GM19463 (cell line): ENCODE results near the gene NXPE4.

Experiments
- ATAC-seq: cut with Tn5 transposase; IDR thresholded peaks from one replicate; pipeline ENCODE4 v1.9.1; 2021; ENCODE audit warnings: mild to moderate bottlenecking, moderate library complexity; ENCODE audit not compliant: unreplicated experiment

Gene NXPE4

GRCh38 chr11:114563077-114563476 lies 32.5 kb downstream of the NXPE4 start:
- no peak for ATAC-seq

- no peak for ATAC-seq
Observed at GRCh38 chr11:114562166-114562916, 33.2 kb downstream of the NXPE4 start.

GRCh38 chr11:114559425-114560310 lies 35.9 kb downstream of the NXPE4 start, which contains the start of gene NXPE1:
NXPE1 (minus strand) TSS chr11:114559881; CDS start chr11:114551201, 8,680 bp downstream.
- ATAC-seq, result no peak

GRCh38 chr11:114556135-114556534 lies 39.5 kb downstream of the NXPE4 start:
- ATAC-seq, result no peak

DNA sequence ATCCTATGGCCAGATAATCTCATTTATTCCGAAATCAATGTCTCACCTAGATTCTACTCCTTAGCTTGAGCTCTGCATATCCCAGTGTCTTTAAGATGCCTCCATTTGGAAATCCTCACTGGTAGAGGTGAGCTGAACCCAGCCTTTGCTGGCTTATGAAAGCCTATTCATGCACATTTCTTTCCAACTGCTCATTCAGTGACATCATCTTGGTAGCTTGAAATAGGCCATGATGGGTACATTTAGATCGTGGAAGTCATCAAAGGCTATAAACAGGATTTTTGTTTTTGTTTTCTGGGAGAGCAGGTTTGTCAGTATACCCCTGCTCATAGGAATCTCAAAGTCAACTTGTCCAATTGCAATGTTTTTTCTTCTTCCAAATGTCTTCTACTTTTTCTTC lies 41.9 kb downstream of the NXPE4 start:
- ATAC-seq, result no peak

DNA sequence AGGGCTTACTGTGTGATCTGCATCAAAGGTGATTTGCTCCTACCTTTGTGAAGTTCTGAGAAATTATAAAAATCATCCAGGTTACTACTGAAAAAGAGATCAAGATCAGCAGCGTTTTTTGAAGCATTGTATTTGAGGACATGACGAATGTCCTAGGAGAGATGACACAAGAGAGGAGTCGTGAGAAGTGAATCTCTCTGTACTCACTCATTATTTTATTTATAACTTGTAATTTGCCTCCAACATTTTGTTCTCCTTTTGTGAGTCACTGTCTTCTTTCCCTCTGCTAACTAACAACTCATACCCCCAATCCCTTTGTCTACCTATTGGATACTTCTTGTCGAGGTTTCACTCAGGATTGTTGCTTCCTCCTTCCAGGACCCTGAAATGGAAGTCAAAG lies 44.5 kb downstream of the NXPE4 start:
- no peak for ATAC-seq

DNA sequence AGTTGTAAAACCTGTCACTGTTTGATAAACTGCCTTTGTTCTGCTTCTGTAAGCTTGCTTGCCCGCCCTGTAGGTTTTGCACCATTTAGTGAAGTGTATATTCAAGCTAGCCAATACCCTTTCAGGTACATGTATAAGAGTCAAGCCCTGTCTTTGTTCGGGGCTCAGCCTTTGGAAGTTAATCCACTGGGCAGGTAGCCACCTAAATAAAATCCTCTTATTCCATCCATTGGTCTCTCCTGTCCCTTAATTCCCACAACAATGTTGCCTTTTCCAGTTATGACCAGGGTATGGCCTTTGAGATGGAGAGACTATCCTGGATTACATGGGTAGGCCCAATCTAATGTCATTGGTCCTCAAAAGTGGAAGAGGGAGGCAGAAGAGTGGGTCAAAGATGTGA lies 69.9 kb downstream of the NXPE4 start:
- no peak for ATAC-seq

DNA sequence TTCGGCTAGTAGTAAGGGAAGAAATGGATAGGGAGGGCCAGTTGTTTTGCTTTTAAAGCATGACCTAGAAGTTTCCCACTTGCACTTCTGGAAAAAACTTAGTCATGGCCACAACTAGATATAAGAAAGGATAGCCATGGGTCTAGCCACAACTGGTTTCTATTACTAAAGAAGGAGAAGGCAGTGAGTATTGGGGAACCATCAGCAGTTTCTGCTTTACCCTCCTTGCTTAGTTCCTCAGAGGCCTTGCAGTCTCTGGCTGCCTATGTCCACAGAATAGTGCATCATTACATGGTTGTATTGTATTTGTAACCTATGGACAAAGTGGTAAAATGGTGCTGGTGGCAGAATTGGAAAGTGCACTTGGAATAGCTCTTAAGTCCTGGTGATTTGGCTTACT lies 71.5 kb downstream of the NXPE4 start:
- ATAC-seq, result no peak

DNA sequence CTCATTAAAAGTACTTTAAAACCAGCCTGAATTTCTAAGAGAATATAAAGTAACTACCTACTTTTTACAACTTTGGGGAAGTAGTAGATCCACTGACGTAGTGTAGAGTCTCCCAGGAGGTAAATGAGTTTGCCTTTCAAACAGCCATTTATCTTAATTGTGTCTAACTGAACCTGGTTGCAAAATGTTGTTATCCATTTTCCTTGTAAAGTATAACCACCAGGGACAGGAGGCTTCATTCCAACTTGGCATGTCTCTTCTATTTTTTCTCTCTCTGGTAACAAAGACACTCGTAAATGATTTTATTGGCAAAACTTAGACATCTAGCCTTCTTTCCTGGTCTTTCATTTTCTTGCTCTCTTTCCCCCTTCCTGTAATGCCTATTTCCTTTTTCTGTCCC lies 72.8 kb downstream of the NXPE4 start:
- no peak for ATAC-seq
